ENCODE results near the gene NLN.
A peak's percentile ranks its signal among the peaks of the same experiment; 100 is the strongest.
"Not testable (repeated sequence)": the region's sequence is repeated elsewhere in the genome, so short reads cannot be mapped to it uniquely, and the experiment has no call there.

The NLN gene

GRCh38 chr5:65721720-65722574 is at the start of gene NLN, which contains the start of gene SGTB:
Gene NLN (plus strand): TSS chr5:65722205. CDS start chr5:65722374, 169 bp downstream.
Gene SGTB (minus strand): TSS chr5:65722109. CDS start chr5:65720807, 1,302 bp downstream.
- DNase-seq = peak; percentile 58 to 76

- no peak for DNase-seq
Measured at GRCh38 chr5:65672796-65673195, 49.2 kb upstream of the NLN start.

DNA sequence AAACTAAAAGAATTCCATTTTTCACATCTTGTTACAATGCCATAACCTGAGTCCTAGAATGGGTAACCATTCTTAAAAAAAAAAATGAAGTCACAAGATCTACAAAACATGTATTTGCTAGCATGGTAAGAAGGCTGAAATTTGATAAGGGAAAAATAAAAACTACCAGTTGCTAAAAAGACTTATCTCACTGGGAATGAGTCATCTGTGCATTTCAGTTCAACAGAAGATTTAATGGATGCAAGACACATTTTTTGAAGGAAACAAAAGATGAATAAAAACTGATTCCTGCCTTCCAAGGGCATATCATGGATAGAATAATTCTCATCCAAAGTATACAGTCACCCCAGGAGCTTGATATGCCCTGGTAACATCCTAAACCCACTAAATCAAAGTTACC is 47.3 kb upstream of the NLN start:
- no peak for DNase-seq

- DNase-seq = not testable (repeated sequence)
Measured at GRCh38 chr5:65676056-65676455, 45.9 kb upstream of the NLN start.

GRCh38 chr5:65682148-65682547 is 39.9 kb upstream of the NLN start:
- no peak for DNase-seq

DNA sequence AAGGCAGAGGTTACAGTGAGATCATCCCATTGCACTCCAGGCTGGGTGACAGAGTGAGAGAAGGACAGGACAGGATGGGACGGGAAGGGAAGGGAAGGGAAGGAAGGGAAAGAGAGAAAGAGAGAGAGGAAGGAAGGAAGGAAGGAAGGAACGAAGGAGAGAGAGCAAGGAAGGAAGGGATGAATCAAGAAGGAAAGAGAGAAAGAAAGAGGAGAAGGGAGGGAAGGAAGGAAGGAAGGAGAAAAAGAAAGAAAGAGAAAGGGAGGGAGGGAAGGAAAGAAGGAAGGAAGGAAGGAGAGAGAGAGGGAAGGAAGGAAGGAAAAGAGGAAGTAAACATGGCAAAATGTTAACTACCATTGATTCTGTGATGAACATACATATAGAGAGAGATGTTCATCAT is 28.9 kb upstream of the NLN start:
- no peak for DNase-seq

DNA sequence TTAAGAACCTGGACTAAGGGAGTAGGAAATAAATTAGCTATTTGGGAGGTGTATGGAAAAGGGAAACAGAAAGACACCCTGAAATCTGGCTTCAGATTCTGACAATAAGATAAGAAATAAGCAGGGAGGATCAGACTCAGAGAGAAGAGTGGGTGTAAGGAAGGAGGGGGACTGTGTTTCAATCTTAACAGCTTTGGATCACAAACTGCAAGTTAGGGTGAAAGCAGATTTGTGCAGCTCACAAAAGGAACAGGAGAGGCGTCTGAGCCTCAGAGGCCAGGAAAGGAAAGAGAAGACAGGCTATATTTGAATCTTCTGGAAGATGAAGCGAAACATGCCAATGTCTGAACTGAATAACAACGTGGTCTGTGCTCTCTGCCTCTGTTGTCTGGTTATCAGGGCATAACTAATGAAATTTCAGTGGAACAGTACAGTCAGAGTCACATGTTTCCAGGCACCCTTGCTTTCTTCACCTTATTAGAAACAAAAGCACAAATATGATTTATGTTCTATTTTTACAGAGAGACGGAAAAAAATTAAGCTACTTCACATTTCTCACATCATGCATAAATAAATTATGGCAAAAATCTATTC is 26.7 kb upstream of the NLN start:
- no peak for DNase-seq

DNA sequence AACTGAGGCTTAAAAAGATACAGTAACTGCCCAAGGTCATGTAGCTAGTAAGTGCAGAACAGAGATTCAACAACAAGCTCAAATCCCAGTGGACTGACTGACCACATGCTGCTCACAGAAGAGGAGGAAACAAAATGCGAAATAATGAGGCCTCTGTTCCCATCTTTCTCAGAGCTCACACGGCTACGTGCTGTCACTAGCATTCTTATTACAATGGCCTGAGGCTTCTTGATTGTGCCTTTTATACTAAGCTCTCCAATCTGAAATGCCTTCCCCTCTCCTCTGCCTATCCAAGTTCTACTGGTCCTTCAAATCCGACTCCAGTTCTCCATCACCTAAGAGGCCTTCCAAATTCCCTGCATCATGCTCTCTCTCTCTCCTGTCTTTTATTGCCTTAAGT is 26.1 kb upstream of the NLN start:
- no peak for DNase-seq

- DNase-seq = no peak
Measured at GRCh38 chr5:65696892-65697291, 25.1 kb upstream of the NLN start.

GRCh38 chr5:65699338-65699737 is 22.7 kb upstream of the NLN start:
- DNase-seq = no peak

- DNase-seq = no peak
Measured at GRCh38 chr5:65702036-65702435, 20.0 kb upstream of the NLN start.

DNA sequence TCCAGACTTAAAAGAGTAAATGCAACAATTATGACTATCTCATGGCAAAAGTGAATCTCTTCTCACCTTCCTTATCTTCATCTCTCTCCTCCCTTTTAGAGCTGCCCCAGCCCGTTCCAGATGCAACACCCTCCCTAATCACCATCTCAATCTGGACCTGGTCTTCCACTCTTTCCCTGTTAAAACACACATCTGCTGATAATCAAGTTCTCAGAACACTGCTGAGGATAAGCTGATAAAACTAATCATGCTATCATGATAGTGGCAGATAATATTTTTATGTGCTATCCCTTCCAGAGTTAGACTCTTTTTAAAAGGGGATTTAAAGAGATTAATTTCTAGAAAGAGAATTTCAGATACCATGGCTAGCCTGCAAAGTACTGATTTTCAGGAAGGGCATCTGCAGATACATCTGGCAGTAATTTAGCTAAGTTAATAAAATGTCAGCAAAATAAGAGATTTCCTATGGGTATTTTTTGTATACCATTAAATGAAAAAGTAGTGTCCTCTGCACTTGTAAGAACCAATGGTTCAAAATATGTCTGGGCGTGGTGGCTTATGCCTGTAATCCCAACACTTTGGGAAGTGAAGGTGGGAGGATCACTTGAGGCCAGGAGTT is 17.3 kb upstream of the NLN start:
- DNase-seq = no peak

- DNase-seq = no peak
Measured at GRCh38 chr5:65707663-65708062, 14.3 kb upstream of the NLN start.

DNA sequence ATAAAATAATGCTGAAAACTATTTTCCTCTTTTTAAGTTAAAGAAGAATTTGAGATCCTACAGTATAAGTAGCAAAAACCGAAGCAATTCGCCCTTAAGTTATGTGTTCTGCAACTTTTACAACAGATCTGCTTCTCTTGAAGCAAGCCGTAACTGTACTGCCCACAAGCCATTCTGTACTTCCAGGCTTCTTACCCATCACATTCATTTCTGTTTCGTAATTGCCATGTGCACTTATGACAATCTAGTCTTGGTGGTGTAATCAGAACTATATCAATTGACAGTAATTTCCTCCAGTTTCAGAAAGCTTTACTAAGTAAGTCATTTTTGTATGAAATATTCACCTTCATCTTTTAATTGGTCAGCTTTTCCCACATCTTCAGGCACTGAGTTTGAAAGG is 13.9 kb upstream of the NLN start:
- DNase-seq = no peak

DNA sequence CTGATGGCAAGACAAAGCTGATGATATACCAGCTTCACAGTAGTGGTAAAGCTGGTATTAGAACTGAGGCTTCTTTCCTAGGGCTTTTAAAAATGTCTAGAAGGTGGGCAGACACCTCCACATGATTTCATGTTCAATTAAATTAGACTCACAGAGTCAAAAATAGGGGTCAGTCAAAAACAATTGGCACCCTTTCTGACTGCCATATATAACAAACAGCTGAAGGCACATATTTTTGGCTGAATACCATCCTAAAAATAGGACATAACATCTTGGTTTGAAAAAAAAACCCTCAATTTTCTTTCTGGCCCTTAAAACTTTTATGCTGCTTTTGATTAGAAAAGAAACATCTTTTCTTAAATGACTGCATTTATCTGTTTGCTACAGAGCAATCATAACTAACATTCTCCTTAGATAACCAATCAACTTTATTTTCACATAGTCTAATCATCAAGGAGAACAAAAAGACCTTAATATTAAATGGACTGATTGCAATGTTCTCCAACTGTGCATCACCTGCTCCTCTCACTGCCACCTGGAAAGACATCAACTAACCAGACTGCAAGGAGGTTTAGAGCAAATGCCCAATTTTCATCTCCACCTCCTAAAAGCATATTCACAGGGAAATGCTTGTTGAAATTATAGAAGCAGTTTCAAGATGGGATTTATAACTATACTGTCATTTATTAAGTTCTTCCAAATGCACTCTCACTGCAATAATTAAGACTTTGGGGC is 3.3 kb upstream of the NLN start:
- DNase-seq = no peak

DNA sequence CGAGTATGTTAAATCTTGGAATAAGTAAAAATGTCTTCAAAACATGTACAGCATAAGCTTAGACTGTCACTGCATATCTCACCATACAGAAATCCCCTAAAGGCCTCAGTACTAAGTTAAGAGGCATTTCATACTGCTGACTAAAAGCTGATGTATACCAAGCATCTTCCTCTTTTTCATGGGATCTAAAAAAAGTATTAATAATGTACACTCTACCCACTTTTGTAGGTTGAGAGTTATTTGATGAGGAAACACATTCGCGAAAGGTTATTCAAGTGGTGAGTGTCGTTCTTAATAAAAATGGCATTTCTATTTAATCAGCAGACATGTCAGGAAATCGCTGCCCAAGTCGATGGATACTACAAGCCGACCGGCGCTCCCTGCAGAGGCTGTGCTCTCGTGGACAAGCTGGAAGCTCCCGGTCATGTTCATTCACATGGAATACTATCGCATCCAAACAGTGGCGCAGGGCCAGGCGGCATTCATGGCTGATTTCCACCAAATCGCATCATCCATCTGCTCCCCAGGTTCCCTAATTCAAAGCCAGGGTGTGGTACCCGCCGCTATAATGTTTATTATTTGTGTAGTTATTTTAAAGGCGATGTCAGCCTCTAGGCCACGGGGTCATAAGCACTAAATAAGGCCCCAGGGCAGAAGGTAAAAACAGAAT is 820 bp upstream of the NLN start:
- DNase-seq = peak; percentile 44 to 65

- peak in 1 of 2 experiments; percentile 78 for DNase-seq
Measured at GRCh38 chr5:65722575-65723403, 784 bp downstream of the NLN start.

- no peak for DNase-seq
Measured at GRCh38 chr5:65727491-65728156, 5.6 kb downstream of the NLN start.

GRCh38 chr5:65728218-65728617 is 6.2 kb downstream of the NLN start:
- no peak for DNase-seq

- no peak for DNase-seq
Measured at GRCh38 chr5:65730910-65731309, 8.9 kb downstream of the NLN start.

- DNase-seq = not testable (repeated sequence)
Measured at GRCh38 chr5:65732046-65732445, 10.0 kb downstream of the NLN start.

Data from SW 1271 (cell line).